GM21529 (cell line): ENCODE data around the gene CPE.
"Not testable (repeated sequence)": the region's sequence is repeated elsewhere in the genome, so short reads cannot be mapped to it uniquely, and the experiment has no call there.

ENCODE experiments used
- ATAC-seq: cut with Tn5 transposase; IDR thresholded peaks from one replicate; pipeline ENCODE4 v1.9.1; 2021; ENCODE audit not compliant: unreplicated experiment

Gene CPE

DNA sequence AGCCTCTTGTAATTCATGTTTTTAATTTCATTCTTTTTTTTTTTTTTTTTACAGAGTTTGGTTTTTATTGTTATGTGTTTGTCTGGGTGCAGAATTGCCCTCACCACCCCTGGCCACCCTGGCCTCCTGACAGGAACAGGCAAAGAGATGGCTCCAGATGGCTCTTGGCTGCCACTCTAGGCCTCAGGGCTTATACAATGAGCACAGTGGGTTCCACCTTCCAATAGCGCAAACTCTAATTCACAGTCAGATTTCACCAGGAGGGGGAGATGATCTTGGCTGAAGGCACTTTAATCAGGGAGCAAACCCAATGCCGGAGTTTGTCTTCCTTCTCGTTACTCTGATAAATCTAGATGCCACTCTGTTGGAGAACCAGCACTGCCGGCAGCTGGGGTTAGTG lies 24.8 kb downstream of the CPE start:
- no peak for ATAC-seq

DNA sequence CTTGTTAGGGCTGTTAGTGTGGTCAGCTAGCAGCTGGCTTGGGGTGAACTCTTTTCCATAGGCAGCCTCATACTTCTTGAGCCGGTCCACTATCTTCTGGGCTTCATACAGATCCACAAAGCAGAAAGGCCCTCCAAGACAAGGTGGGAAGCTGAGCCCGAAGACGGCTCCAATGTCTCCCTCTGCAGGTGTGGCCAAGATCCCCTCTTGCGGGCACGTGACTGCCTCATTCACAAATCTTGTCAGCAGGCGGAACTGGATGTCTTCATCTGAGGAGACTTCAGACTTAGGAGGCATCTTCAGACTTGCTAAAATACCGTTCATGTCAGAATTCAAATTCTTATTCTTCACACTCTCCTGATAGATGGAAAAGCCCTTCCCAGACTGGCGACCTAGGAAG lies 25.3 kb downstream of the CPE start:
- no peak for ATAC-seq

DNA sequence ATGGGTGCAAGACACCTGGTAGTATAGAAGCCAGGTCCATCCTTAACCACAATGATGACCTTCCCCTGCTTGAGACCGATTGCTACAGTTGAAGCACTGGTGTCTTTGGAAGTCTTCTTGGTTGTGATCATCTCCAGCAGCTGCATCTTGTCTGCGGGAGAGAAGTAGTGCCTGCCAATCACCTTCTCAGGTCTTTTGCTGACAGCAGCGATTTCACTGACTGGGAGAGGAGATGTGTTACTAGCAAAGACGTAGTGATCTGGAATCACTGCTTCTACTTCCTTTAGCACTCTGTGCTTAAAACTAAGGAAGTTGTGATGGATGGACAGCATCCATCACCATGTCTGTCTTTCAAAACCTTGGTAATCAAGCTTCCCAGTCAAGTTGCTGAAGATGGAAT lies 25.9 kb downstream of the CPE start:
- no peak for ATAC-seq

DNA sequence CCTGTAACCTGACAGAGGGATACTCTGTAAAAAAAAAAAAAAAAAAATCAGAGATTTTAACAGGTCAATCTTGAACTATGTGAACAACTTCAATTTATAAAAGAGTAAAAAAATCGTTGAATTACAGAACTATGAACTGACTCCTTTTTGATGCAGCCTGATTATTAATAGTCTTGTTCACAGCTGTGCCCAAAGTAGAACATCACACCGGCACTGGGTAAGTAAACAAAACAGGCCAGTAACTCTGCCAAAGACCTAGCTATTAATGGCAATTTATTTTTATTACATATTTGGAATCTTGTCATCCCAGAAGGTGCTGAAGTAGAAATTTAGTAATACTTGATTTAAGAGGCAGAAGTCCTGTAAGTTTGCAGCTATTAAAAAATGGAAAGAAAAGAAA lies 31.4 kb downstream of the CPE start:
- no peak for ATAC-seq

GRCh38 chr4:165415910-165416309 lies 37.1 kb downstream of the CPE start:
- ATAC-seq = no peak

DNA sequence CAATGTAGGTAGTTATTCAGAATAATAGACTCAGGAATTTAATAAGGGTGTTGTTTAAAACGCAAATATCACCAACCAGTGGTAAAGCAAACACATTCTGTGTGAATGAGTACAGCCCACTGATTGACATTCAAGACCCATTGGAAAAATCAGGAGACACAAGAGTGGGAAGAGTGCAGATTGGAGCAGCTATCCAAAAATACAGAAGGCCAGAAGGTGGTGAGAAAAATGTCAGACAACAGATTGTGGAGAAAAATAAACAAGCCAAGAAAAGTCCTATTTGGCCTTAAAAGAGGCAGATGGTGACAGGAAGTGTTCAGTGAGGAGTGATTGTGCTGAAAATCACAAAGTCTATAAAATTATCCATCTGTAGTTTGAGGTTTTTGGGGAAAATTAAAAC lies 39.3 kb downstream of the CPE start:
- ATAC-seq = no peak

DNA sequence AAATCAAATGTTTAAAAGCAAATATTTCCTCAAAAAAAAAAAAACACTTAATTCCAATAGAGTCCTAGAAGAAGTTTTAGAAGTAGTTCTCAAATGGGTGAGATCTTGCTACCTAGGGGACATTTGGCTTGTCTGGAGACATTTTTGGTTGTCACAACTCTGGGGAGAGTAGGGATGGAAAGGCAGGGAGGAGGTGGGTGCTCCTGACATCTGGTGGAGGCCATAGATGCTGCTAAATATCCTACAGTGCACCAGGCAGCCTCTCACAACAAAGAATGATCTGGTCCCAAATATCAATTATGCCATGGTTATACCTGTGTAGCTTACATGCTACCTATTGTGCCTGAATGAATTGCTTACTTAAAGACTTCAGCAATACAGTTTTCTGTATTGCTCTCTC lies 46.8 kb downstream of the CPE start:
- ATAC-seq = no peak

DNA sequence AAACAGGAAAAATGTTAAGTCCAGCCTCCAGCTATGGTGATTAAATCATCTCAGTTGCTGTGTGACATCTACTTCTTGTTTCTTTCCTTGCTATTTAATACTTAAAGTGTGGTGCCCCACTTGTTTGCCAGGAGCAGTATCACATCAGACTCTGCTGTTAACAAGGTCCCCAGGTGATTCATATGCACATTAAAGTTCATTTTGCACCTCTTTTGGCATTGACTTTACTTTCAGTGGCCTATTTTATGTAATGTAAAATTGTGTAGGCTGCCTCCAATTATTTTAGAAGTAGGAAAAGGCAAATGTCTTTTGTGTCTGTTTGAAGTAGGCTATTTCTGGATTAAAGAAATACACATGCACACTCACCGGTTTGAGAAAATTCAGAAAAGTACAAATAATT lies 47.5 kb downstream of the CPE start:
- ATAC-seq = no peak

GRCh38 chr4:165426823-165427222 lies 48.0 kb downstream of the CPE start:
- ATAC-seq = no peak

GRCh38 chr4:165428957-165429356 lies 50.1 kb downstream of the CPE start:
- no peak for ATAC-seq

GRCh38 chr4:165433529-165433928 lies 54.7 kb downstream of the CPE start:
- ATAC-seq = no peak

GRCh38 chr4:165437691-165438090 lies 58.9 kb downstream of the CPE start:
- no peak for ATAC-seq

DNA sequence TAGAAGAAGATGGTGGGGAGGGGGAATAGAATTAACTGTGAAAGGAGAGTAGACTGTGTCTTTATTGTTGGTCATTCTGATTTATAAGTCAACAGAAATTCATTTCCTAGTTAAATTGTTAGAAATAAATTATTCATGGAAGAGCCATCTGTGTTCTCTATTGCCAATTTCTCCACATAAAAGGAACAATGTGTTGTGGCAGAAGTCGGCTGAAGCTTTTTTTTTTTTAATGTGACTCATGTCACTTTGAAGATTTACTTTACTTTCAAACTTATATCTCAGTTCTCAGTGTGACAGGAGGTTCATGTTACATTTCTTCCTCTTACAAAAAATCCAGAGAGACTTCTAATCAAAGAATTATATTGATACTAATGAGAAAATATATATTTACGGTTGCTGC lies 60.5 kb downstream of the CPE start:
- no peak for ATAC-seq

- ATAC-seq = no peak
These were observed 61.2 kb downstream of the CPE start for GRCh38 chr4:165439981-165440380.

DNA sequence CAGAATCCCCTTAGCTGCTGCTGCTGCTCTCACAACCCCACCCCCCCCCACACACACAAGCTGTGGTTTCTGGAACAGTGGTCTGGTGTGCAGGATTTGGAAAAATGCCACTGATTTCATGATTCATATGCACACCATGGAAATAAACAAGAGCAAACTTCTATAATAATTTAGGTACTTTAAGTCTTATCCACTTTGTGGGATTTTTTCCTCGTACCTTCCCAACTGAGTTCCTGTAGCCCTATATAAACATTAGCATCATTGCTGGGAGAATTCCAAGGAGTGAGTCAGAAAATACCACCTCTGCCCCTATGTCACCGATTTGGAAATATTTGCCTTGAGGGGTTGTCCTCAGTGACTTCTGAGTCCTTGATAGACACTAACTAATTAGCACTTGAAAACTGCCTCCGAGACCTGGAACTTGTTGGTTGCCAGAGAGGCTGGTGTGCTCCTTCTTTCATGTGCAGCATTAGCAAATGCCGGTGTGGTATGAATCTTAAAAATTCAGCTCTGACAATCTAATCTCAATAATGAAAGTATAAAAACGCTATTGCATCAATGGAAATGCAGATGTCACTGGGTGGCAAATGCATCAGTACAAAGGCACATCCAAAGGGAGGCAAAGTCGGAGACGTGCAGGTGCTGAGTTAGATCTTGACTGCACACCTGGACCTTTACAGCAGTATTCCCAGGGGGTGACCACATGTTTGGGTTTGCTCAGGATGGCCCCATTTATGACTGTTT lies 61.8 kb downstream of the CPE start:
- no peak for ATAC-seq

GRCh38 chr4:165443276-165443675 lies 64.5 kb downstream of the CPE start:
- ATAC-seq = no peak

DNA sequence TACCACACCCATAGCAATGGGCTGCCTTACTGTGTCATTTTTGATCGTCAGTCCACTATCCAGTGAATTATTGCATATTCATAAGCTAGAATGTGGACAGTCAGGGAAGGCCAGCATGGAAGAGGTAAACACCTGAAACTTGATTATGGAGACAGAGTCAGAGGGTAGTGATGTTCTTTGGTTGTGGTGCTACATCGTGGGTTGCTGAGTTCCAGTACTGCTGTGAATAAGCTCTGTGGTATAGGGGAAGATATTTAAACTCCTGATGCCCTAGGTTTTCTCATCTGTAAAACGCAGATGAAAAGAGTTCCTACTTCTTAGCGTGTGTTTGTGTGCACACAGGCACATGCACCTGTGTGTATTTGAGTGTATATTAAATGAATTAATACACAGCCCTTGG lies 69.9 kb downstream of the CPE start:
- no peak for ATAC-seq

- no peak for ATAC-seq
These were observed 70.5 kb downstream of the CPE start for GRCh38 chr4:165449333-165449732.

- no peak for ATAC-seq
These were observed 72.1 kb downstream of the CPE start for GRCh38 chr4:165450871-165451270.

DNA sequence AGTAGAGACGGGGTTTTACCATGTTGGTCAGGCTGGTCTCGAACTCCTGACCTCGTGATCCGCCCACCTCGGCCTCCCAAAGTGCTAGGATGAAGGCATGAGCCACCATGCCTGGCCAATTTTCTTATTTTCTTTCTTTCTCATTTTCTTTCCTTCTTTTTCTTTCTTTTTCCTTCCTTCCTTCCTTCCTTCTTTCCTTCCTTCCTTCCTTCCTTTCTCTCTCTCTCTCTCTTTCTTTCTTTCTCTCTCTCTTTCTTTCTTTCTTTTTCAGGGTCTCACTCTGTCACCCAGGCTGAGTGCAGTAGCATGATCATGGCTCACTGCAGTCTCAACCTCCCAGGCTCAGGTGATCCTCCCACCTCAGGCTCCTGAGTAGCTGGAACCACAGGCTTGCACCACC lies 74.3 kb downstream of the CPE start:
- ATAC-seq = not testable (repeated sequence)

DNA sequence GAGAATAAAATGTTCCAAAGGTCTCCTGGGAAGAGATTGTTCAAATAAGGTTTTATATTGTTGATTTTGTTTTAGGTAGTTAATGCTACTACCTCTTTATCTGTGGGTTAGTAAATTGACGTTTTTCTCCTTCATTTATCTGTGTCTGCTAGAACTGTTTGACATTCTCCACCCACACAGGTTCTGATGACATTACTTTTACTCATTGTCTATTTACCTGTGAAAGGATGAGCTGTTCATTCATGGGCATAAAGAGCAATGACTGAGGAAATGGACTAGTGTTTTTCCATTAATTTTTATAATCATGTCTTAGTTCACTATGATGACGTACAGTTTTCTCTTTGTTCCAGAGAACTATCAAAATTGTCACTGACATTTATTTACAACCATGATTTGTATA lies 75.6 kb downstream of the CPE start:
- ATAC-seq = no peak

- no peak for ATAC-seq
These were observed 79.0 kb downstream of the CPE start for GRCh38 chr4:165457793-165458192.

- ATAC-seq = no peak
These were observed 79.7 kb downstream of the CPE start for GRCh38 chr4:165458471-165458870.
